Liver (tissue), 9 donors: ENCODE results near the gene NCAM2. TPM values are rescaled to one million over a fixed set of nuclear protein-coding genes. Genes with fewer than 3 reads are reported as not detected.

Source experiments
- DNase-seq: peaks from one replicate; pipeline ENCODE4 v3.0.0-alpha.2; 2017; ENCODE audit warnings: low spot score
- H3K27ac ChIP-seq, 2 donors: one replicate each; pipeline ENCODE4 v1.7.0; 2013; ENCODE audit warnings: inconsistent platforms in 2 of 2, low read length in 2 of 2, control low read depth in 1 of 2, low read depth in 1 of 2, mild to moderate bottlenecking in 1 of 2
- H3K27me3 ChIP-seq, 4 donors: one replicate each; pipeline versions ENCODE4 v1.6.1 to v1.7.0; 2013; ENCODE audit warnings: low read length in 3 of 4, inconsistent platforms in 1 of 4, mild to moderate bottlenecking in 1 of 4, moderate library complexity in 1 of 4; ENCODE audit not compliant: control insufficient read depth in 4 of 4, insufficient read depth in 4 of 4
- H3K36me3 ChIP-seq, 4 donors: one replicate each; pipeline versions ENCODE4 v1.6.1 to v1.7.0; 2013; ENCODE audit warnings: low read length in 3 of 4, mild to moderate bottlenecking in 3 of 4, low read depth in 1 of 4, moderate library complexity in 1 of 4; ENCODE audit not compliant: control insufficient read depth in 4 of 4, insufficient read depth in 3 of 4
- H3K4me1 ChIP-seq, 4 donors: one replicate each; pipeline versions ENCODE4 v1.6.1 to v1.7.0; 2013; ENCODE audit warnings: low read length in 3 of 4, mild to moderate bottlenecking in 3 of 4, moderate library complexity in 1 of 4; ENCODE audit not compliant: control insufficient read depth in 4 of 4, insufficient read depth in 4 of 4
- H3K4me3 ChIP-seq, 3 donors: one replicate each; pipeline versions ENCODE4 v1.6.1 to v1.7.0; 2013; ENCODE audit warnings: low read length in 3 of 3, control low read depth in 1 of 3, low read depth in 1 of 3, mild to moderate bottlenecking in 1 of 3
- H3K9ac ChIP-seq, 2 donors: one replicate each; pipeline ENCODE4 v1.7.0; 2013; ENCODE audit warnings: low read length in 2 of 2, mild to moderate bottlenecking in 2 of 2, moderate library complexity in 2 of 2, control low read depth in 1 of 2, low read depth in 1 of 2
- H3K9me3 ChIP-seq, 4 donors: one replicate each; pipeline versions ENCODE4 v1.6.1 to v1.7.0; 2013; ENCODE audit warnings: low read length in 3 of 4; ENCODE audit not compliant: control insufficient read depth in 4 of 4
- ATF3 ChIP-seq: IDR thresholded peaks from 2 replicates; pipeline ENCODE4 v1.6.1; 2016; ENCODE audit warnings: antibody characterized with exemption
- CTCF ChIP-seq: fragments of 150-350 bp; IDR thresholded peaks from 2 replicates; pipeline ENCODE4 v1.5.1; 2017; ENCODE audit warnings: improper control_type of control experiment, low read depth, low read length; ENCODE audit not compliant: missing input control
- FOXA1 ChIP-seq: IDR thresholded peaks from 2 replicates; pipeline ENCODE4 v1.6.1; 2016; ENCODE audit warnings: antibody characterized with exemption
- GABPA ChIP-seq, 2 donors: IDR thresholded peaks in 1 of 2; conservative IDR thresholded peaks in 1 of 2; 2 replicates each; pipeline ENCODE4 v1.6.1; 2016; ENCODE audit warnings: antibody characterized with exemption in 2 of 2, mild to moderate bottlenecking in 1 of 2, moderate library complexity in 1 of 2
- HNF4G ChIP-seq: IDR thresholded peaks from 2 replicates; pipeline ENCODE4 v1.6.1; 2016; ENCODE audit warnings: antibody characterized with exemption
- JUND ChIP-seq, 2 donors: IDR thresholded peaks; 2 replicates each; pipeline ENCODE4 v1.6.1; 2016; ENCODE audit warnings: antibody characterized with exemption in 2 of 2
- NR2F2 ChIP-seq: IDR thresholded peaks from 2 replicates; pipeline ENCODE4 v1.6.1; 2016; ENCODE audit warnings: antibody characterized with exemption
- TAF1 ChIP-seq: conservative IDR thresholded peaks from 2 replicates; pipeline ENCODE4 v1.6.1; 2016; ENCODE audit warnings: antibody characterized with exemption, mild to moderate bottlenecking
- WGBS: extraction: QIAGEN DNeasy Blood & Tissue Kit; methylation state at CpG from one replicate; pipeline ENCODE4 v1.1.7; 2013; 5-methylcytosine and 5-hydroxymethylcytosine counted together
- polyA plus RNA-seq, 2 donors: library from polyadenylated mRNA; stranded (reverse) in 1 of 2; unstranded in 1 of 2; fragments of 200-250 nt in 1 of 2; fragments of >200 nt in 1 of 2; fragmentation: Nextera tagmentation in 1 of 2; extraction: Ambion mirVana in 1 of 2; gene quantifications; one replicate each; pipeline versions ENCODE4 v1.2.1 to v1.2.3, GENCODE V29; 2013 to 2015
- total RNA-seq, 2 donors: library from RNA; depleted of rRNA; stranded (reverse); fragments of >200 nt; gene quantifications; one replicate each; pipeline ENCODE4 v1.2.3, GENCODE V29; 2014
- TF ChIP-seq, protein P1 (sequence below): IDR thresholded peaks from 2 replicates; pipeline ENCODE4 v1.6.1; 2016; ENCODE audit warnings: antibody characterized with exemption, mild to moderate bottlenecking
- donor health status: healthy.
- donor health status: healthy.
- donor health status: healthy.
- donor health status: healthy.
- donor health status: healthy.

NCAM2 gene
- total and polyA plus RNA-seq, 4 donors: 0.06 to 0.51 (median 0.24) TPM

DNA sequence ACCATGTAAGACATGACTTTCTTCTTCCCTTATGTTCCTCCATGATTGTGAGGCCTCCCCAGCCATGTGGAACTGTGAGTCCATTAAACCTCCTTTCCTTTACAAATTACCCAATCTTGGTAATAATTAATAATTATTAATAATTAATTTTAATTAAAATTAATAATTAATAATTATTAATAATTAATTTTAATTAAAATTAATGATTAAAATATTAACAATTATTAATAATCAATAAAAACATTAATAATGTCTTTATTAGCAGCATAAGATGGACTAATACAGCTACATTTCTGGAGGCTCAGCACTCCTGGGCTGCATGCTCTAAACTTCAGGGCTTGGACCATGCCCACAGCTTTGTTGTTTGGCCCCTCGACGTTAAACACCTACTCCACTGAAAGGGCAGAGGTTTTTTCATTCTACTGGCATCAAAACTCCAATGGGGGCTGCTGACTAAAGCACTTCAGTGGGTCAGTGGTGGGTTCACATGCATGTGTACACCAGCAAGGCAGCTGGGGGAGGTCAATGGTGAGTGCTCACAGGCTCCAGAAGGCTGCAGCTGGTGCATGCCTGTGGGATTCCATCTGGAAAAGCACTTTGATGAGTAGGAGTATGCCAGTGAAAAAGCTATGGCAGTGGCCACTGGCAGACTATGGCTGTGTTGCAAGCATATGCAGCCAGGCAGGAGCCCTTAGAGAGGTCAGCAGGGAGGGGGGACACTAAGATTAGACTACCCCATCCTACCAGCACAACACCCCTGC is 561.3 kb downstream of the NCAM2 start:
- Histone ChIP-seq H3K27me3 (no peaks in the 10 kb centered on the region), H3K36me3 (no peaks in the 10 kb centered on the region), H3K4me3 (no peak overlapping the region), H3K27ac (no peak overlapping the region), H3K9ac (no peak overlapping the region), H3K4me1 (no peaks in the 10 kb centered on the region), H3K9me3 (peaks cover 0 to 5% (median 1%) of the 10 kb centered on the region in 4 donors)
- TF ChIP-seq HNF4G (no peak), ATF3 (no peak), NR2F2 (no peak), JUND (IDR thresholded peaks at IDR 0.05) (no peak), FOXA1 (no peak), CTCF (no peak), TAF1 (no peak), GABPA (IDR thresholded peaks at IDR 0.05 in 1 of 2, conservative IDR thresholded peaks at IDR 0.05 in 1 of 2) (no peak)
- TF ChIP-seq, protein P1, sequence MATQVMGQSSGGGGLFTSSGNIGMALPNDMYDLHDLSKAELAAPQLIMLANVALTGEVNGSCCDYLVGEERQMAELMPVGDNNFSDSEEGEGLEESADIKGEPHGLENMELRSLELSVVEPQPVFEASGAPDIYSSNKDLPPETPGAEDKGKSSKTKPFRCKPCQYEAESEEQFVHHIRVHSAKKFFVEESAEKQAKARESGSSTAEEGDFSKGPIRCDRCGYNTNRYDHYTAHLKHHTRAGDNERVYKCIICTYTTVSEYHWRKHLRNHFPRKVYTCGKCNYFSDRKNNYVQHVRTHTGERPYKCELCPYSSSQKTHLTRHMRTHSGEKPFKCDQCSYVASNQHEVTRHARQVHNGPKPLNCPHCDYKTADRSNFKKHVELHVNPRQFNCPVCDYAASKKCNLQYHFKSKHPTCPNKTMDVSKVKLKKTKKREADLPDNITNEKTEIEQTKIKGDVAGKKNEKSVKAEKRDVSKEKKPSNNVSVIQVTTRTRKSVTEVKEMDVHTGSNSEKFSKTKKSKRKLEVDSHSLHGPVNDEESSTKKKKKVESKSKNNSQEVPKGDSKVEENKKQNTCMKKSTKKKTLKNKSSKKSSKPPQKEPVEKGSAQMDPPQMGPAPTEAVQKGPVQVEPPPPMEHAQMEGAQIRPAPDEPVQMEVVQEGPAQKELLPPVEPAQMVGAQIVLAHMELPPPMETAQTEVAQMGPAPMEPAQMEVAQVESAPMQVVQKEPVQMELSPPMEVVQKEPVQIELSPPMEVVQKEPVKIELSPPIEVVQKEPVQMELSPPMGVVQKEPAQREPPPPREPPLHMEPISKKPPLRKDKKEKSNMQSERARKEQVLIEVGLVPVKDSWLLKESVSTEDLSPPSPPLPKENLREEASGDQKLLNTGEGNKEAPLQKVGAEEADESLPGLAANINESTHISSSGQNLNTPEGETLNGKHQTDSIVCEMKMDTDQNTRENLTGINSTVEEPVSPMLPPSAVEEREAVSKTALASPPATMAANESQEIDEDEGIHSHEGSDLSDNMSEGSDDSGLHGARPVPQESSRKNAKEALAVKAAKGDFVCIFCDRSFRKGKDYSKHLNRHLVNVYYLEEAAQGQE: no peak
- no peak for DNase-seq
- whole genome bisulfite sequencing: 82% methylated on average over 2 of the region's 2 CpGs
